Erythroblast (primary cell): ENCODE measurements around the gene MGLL.

Experiments used
- GATA1 ChIP-seq: IDR thresholded peaks from 2 replicates; pipeline ENCODE4 v1.6.1; 2011; ENCODE audit warnings: low read depth, mild to moderate bottlenecking, control low read depth, low read length, moderate library complexity
- POLR2A ChIP-seq: IDR thresholded peaks from 2 replicates; pipeline ENCODE4 v1.6.1; 2011; ENCODE audit warnings: mild to moderate bottlenecking, low read length

GRCh38 chr3:127719369-127719768 lies 102.9 kb downstream of the MGLL start:
- TF ChIP-seq POLR2A = no peak
- TF ChIP-seq GATA1 = no peak
